NK-92 treated with Interleukin-12 subunit alpha and Interleukin-12 subunit beta, amount 100 ng/mL, for 24 hours (cell line): ENCODE measurements around the gene SPON2.
A peak's percentile ranks its signal among the peaks of the same experiment; 100 is the strongest.

Experiments
- DNase-seq: peaks from one replicate; lab custom pipeline; 2025; lab: John Stamatoyannopoulos, UW

The SPON2 gene

DNA sequence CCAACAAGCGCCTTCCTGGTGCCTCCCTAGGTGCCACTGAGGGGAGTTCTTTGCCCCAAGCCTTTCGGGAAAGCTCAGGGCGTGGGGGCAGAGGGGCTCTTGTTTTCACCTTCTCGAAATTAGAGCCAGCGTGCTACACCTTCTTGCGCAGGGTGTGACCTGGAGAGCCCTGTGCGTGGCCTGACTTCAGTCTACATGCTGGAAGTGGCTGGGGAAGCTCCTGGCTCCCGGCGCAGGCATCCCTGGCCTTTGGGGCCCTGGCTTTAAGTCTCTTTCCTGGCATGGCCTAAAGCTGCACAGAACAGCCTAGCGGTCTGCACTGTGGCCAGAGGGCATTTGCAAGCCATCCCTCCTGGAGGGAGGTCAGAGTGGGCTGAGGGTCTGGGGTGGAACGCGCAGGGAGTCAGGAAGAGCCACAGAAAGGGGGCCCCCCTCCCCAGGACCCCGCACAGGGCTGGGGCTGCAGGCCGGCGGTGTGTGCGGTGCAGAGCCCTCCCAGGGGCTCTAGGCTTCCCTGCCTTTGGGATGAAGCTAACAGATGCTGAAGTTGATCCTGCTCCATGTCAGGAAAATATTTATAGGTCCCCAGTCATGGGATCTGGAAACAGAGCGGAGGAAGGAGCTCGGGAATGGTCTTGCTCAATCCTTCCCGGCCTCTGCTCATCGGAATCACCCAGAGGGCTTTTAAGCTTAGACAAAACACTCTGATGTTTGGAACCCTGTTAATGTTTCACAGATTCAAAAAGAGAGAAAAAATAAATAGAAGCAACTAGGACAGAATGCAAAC lies 781 bp upstream of the SPON2 start:
- DNase-seq, result no peak

DNA sequence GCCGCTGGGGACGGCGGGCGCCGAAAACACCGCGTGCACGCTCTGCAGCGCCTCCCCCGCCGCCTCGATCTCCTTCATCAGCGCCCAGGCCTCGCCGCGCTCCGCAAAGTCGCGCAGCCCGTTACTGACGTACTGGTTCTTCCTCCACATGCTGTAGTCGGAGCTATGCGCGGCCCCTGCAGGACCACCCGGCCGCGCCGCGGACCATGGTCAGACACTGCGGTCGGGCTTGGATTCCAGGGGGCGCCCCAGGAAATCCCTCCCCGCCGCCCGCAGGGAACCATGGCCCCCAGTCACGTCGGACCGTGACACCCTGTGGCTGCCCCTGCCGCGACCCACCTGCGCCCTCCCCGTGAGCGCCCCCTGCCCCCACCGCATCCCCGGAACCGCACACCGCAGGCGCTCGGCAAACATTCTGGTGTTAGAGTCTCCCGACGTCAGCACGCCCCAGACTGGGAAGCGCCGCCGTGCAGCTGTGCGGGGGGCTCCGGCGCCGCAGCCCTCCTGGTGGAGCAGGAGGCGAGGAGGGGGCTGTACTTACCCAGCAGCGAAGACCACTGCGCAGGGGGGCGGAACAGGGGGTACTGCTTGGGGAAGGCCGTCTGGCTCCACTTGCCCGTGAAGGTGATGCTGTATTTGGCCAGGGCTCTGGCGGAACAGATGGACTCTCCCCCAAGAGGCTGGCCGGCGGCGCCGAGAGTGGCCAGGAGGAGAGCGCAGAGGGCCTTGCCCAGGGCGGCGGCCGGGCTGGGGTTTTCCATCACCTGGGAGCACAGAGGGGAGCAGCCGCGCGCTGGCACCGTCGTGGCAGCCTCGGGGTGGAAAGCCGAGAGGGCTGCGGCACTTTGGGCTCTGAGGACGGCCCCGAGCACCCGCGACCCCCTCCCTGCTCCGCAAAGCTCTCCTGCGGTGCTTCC lies 814 bp downstream of the SPON2 start:
- DNase-seq, result no peak

DNA sequence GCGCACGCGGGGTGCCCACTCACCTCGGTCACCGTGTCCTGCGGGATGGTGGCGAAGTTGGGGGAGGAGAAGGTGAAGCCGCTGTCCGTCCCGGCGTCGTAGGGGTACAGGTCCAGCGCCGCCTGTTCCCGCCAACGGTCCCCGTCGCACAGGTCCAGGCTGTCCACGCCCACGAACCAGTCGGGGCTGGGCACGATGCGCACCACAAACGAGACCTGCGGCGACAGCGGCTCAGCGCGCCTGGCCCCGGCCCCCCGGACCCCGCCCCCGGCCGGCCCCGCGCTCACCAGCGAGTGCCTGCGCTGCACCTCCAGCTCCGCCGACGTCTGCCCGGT lies 1.4 kb downstream of the SPON2 start:
- DNase-seq, result no peak

DNA sequence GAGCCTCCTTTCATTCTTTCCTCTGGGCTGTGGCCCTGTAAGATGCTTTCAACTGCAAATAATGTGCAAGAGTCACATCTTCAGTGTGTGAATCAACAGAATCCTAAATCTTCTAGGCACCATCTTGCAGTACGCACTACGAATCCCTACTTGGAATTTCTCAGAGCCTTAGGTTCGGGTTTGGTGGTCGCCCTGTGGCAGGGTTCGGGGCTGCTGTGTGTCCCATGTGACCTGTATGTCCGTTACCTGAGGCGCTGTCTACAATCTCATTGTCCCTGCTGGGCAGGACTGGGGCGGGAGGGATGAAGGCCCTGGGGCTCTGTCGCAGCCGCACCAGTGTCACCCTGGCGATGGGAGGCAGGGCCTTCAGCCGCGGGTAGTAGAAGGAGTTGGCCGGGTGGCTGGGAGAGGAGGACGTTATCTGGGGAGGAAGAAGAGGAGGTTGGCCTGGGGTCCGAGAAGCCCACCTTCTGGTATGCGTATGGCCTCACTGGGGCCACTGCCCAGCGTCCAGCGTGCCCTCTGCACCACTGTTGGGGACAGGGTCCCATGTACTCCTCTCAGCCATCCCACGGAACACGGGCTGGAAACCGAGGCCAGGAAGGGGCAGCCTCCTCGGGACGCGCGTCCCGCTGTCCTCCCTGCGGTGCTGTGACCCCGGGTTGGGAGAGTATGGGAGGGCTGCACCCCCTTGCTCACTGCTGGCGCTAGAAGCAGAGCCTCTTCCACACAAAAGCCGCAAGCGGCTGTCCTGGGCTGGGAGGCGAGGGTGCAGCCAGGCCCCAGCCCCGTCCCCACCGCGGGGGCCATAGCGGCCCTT lies 2.0 kb downstream of the SPON2 start:
- no peak for DNase-seq

DNA sequence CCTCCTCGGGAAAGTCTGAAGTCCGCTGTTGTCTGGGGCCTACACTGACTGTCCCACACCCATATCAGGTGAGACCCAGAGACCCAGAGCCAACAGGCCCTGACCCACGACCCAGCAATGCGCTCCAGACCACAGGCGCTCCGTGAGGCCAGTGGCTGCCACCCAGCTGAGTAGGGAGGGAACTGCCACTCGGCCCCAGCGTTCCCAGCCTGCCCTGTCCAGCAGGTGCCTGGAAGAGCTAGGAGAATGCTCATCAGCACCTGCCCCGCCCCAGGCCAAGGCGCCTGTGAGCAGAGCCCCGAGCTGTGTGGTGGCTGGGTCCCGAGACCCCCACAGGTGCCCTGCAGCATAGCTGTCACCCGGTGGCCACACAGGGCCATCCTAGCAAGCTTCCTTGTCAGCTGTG lies 2.7 kb downstream of the SPON2 start:
- no peak for DNase-seq

DNA sequence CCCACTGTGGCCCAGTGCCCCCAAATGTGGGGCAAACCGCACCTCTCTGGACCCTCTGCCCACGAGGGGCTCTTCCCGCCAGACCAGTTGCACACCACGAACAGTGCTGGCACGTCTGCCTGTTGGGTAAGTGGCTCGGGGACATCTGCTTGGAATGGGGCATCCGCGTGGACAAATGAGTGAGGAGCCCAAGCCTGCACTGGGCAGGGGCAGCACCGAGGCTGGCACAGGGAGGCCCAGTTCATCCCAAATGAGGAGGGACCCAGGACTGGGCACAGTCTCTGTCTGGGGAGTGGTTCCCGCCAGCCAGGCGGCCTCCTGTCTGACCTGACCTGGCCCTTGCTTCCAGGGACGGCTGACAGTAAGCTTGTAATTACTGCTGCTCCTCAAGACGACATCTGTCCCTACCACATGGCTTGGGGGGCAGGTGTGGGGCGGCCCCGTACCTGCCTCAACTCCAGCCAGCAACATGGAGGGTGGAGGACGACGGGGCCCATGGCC lies 3.2 kb downstream of the SPON2 start:
- DNase-seq, result no peak

DNA sequence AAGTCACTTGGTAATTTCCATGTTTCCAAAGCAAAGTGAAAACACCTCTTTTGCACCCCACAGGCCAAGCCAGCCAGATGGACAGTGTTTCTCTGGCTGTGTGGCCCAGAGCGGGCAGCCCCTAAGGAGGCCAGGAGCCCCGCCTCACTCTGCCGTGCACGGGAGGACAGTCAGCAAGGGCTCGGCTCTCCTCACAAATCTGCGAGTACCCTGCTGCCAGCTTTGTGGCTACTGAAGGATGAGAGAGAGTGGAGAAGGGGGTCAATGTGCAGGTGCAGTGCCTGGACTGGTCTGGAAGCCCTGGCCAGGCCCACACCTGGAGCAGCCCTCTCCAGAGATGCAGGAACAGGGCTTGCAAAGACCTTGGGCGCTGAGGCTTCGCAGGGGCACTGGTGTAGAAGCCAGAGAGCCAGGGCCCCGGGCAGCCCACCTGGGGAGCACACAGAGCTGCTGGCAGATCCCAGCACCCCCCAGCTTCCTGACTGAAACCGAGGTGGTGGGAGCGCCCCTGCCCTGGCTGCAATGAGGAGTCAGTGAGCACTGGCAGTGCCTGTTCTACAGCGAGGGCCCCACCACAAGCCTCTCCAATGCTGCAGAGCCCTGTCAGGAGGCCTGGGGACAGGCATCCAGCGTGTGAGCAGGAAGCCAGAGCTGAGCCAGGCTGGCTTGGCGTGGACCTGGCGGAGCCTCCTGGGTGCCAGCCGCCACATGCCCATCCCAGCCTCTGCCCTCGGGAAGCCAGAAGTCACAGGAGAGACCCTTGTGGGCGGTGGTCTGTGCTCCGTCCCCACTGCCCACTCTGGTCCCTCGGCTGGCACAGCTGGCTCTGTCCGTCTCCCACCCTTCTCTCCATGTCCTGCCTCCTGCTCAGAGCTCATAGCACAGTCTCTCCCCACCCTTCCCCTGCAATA lies 3.9 kb downstream of the SPON2 start:
- DNase-seq, result no peak

DNA sequence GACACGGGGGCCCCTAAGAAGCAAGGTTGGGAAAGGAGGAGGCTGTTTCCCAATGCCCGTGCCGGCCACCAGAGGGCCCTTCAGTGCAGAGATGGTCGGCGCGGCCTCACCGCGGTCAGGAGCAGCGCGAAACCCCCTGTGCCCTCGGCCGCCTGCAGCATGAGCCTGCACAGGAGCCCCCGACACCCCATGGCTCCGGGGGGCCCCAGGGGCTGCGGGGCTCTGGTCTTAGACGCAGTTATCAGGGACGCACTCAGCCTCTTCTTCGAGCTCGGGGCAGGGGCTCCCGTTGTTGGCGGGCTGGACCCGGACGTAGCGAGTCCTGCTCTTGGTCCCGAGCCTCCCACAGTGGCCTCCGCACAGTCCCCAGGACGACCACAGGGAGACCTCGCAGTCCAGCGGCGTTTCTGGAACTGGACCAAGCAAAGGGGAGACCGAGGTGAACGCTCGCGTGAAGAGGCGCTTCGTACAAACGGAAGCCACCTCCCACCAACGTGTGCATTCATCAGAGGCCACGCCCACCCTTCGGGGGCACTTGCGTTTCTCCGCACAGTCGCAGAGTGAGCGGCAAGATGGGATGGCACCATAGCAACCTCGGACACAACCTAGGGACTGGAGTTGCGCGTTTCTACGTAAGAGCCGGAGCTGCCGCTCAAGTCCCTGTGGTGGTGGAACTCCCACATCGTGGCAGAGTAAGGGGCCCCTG lies 5.0 kb downstream of the SPON2 start:
- DNase-seq, result peak; percentile 65

DNA sequence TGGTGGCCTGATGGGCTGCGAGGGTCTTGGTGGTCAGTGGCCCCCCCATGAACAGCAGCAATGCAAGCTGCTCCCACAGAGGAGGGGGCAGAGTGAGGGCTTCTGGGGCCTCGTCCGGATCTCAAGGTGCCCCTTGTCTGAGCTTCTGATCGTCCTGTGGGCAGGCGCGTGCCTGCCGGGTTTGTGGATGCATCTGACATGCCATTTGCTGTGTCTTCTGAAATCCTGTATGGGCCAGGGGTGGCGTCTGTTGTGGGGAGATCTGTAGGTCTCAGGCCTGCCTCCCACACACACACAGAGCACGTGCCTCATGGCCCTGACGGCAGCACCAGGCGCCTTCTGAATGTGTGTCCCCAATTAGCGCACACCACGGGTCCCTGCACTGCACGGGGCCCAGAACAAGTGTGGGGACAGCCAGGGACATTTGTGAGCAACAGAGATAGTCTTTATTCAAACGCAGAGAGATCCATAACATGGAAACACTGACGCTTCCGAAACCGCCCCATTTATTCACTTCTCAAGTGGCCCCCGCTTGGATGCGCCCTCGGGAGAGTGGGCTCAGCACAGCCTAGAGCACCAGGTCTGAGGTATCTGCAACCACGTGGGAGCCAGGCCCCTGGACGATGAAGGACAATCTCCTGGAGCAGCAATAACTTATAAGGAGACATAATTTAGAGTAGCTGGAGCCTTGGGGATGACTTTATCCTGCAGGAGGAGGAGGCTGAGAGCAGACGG lies 5.7 kb downstream of the SPON2 start:
- no peak for DNase-seq

DNA sequence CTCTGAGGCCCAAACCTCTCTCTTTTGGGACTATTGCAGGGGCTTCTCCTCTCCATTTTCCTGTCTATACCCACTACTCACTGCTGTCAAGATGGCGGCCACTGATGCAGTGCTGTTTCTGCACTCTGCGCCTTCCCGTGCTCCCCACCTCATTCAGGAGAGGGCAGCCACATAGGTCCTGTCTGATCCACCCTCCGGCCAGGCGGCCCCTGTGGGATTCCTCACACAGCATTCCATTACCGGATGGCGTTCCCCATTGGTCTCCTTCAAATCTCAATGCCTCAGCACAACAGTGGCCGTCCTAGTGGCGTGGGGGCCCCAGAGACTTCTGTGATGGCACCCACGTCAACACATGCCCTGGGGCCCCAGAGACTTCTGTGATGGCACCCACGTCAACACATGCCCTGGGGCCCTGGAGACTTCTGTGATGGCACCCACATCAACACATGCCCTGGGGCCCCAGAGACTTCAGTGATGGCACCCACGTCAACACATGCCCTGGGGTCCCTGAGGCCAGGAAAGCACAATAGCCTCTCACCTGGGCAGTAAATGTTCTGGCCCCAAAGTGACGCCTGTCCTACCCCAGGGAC lies 7.3 kb downstream of the SPON2 start:
- DNase-seq, result no peak

DNA sequence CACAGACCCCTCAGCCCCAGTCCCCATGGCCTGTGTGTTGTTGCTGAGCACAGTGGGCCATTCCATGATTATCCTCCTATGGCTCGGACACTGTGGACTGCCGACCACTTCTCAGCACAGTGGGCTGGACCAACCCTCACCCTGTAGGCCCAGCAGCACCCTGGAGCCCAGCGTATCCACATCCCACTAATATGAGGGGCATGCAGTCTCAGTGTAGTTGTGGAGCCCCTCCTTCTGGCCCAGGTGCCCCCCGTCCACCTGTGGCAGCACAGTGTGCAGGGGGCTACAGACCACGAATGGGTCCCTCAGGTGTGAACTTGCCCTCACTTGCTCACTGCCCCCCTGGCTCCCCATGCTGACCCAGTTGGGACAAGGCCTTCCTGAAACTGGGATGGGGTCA lies 7.9 kb downstream of the SPON2 start:
- no peak for DNase-seq

DNA sequence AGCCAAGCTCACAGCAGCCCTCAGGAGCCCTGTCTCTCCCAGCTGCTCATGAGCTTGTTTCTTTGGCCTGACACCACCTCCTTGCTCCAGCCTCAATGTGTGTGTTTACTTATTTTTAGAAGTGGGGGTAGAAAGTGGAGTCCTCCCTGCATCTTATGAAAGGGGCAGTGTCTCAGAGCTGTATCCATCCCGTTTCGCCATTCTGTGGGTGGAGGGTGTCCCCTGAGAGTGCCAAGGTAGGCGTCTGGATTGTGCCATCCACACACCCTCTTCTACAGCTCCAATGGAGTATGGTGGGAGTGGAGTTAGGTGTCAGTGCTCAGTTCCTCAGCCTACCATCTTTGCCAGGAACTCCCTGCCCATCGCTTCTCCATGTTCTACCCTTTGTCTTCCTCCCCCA lies 8.3 kb downstream of the SPON2 start:
- no peak for DNase-seq

DNA sequence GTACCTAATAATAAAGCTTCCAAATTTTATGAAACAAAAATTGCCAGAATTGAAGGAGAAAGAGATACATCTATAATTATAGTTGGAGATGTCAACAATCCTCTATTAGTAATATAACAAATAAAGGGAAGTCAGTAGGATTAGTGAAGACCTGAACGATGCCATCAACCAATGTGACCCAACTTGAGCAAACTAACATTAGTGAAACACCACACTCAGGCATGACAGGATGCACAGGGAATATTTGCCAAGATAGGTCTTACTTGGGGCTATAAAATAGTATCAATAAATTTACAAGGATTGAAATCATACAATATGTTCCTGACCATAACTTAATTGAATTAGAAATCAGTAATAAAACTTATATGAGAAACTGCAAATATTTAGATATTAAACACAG lies 12.0 kb downstream of the SPON2 start:
- no peak for DNase-seq

DNA sequence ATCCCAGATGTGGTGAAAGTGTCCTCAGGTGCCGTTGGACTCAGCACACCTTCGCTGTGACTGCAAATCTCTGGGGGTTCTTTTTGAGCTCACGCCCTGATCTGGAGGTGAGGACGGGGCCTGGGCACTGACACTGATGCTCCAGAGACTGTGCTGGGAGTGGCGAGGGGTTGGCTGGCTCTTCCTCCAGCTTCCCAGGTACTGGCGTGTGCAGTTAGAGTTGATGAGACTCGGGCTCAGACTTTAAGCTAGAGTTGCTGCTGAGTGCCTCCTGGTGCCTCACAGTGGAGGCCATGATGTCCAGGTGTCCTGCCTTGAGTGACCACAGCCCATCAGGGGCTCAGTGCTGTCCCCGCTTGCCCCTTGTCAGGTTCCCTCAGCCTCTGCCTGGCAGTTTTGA lies 16.3 kb downstream of the SPON2 start:
- no peak for DNase-seq

DNA sequence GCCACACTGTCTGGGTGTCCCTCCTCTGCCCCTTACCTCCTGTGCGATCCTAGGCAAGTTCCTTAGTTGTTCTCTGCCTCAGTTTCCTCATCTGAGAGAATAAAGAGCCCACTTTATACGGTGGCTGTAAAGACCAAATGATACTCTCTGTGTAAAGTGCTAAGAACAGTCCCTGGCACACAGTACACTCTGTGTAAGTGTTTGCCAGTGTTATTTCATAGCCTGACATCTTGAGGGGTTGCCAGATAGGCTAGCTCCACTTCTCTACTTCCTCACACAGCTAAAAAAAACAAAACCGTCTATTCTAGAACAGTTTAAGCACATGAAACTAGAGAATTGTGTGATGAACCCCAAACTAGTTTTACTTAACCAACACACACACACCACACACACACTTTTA lies 17.1 kb downstream of the SPON2 start:
- no peak for DNase-seq

DNA sequence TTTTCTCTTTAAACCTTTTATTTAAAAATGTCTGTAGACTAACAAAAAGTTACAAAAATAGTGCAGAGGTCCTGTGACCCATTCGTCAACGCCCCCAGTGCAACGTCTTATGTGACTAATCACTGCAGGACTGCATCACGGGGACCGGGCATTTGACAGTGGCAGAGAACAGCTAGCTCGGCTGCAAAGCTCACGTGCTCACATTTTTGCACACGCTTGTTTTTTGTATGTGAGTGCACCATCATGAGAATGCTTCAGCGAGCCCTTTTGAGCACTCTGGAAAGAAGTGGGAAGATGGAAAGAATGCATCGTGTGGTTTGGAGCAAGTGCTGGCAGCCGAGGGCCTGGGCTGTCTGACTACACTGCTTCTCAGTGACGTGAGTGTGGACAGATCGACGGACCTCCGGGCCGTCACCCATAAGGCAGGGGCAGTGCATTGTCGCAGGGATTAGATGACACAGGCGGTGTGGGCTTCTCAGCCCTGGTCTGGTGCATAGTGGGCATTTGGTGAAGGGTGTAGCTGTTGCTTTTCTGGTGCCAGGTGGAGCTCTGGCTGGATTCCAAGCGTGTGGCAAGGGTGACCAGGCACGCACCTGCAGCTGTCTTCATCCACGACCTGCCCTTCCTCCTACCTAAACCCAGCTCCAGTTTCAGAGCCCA lies 17.7 kb downstream of the SPON2 start:
- DNase-seq, result no peak

DNA sequence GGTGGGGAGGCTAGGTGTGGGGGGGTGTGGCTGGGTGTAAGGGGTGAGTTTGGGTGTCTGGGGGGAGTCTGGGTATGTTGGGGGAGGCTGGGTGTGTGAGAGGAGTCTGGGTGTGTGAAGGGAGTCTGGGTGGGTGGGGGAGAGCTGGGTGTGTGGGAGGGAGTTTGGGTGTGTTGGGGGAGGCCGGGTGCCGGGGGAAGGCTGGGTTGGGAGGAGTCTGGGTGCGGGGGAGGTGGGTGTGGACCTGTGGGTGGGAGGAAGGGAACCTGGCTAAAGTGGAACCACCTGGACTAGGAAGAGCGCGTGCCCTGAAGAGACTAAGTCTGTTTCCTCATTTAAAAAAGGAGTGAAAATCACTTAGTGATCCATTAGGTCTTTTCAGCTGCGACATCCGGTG lies 18.3 kb downstream of the SPON2 start:
- DNase-seq, result no peak

DNA sequence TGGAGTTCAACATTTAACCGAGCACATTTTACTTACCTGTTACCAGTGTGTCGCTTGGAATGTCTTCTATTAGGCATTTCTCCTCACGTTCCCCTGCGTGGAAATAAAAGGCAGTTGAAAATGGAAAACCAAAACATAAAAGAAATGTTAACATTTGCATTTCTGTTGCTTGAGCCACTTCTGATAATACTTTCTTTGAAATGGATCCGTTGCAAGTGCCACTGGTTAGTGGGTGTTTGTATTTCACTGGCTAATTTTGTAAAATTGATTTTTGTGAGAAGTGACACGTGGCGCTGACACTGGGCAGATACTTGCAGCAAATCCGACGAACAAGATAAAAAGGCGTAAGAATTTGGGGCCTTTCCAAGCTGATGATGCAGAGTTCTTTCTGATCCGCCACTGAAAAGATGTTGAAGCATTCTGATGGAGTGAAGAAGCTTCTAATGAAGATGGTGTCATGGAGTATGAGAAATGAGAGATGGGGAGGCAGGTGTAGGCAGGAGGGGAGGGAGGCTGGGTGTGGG lies 18.8 kb downstream of the SPON2 start:
- DNase-seq, result no peak

DNA sequence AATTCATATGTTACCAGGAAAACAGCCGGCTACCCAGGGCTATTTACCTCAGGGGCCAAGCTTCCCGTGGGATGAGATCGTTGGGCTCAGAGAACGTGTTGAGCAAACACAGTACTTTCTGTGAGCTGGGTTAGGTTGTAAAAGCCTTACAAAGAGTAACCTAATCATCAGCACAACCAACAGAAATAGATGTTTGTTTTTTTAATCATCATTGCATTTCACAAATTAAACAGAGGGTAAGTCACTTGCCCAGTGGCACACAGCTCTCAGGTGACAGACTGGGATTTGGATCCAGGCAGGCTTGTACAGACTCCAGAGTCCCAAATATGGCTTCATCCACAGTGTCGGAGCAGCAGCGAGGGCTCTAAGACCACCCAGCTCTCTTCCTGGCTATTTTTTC lies 20.1 kb downstream of the SPON2 start:
- DNase-seq, result no peak
